RPMI8226 (cell line): ENCODE measurements around the gene TMEM131.
"Not testable (repeated sequence)": the region's sequence is repeated elsewhere in the genome, so short reads cannot be mapped to it uniquely, and the experiment has no call there.

Experiments
- DNase-seq: peaks from one replicate; pipeline ENCODE4 v3.0.0-alpha.2; 2015

TMEM131 gene

DNA sequence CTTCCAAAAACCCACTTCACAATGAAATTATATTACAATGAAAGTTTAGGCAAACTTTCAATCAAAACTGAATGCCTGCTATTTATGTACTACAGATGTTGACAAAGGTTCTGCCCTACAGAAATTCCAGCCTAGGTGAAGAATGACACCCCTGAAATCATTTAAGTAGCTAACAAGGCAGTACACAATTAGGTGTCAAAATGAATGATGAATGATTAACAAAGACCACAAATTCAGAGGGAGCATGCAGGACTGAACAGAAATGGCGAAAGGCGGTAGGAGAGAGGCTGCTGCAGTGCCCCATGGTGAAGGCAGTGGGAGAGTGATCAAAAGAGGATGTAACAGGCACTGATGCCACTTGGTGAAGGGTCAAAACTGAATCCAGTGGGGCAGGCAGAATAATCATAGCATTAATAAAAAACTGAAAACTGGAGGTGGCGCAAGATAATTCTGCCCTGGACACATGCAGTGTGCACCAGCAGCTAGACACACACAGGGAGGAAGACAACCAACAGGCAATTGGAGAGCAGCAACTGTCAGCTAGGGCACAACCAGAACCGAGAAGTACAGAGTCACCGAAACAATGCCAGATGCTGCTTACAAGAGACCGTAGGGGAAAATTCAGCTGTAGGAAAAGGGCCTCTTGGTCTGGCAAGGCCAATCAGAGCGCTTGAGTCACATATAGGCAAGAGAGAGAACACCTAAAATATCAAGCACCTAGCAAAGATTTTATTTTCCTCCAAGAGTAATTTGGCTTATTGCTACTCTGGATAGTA is 4.5 kb downstream of the TMEM131 start:
- no peak for DNase-seq

DNA sequence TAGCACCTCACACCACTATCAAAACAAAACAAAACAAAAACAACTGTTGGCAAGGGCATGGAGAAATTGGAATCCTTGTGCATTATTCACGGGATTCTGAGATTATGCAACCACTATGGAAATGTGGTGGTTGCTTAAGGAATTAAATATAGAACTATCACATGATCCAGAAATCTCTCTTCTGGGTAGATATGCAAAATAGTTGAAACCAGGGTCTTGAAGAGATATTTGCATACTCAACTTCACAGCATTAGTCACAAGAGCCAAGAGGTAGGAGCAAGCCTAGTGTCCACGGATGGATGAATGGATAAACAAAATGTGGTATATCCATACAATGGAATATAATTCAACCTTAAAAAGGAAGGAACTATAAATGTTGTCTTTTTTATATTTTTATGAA is 7.0 kb downstream of the TMEM131 start:
- DNase-seq: no peak

DNA sequence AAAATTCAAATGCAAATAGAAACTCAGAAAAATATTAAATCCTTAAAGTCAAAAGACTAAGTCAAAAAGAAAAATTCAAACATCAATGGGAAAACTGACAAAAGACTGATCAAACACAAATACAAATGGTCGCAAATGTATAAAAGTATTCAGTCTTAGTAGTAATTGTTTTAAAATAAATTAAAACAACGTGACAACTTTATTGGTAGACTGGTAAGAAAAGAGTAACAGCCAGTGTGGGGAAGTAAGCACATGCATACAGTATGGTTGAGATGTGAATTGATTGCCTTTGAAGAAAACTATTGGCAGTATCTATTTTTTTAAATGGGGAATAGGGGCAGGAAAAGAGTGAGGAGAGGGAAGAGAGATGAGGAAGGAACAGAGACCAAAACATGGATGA is 9.8 kb downstream of the TMEM131 start:
- DNase-seq: no peak

- DNase-seq: no peak
Measured at GRCh38 chr2:97983698-97984097, 12.1 kb downstream of the TMEM131 start.

DNA sequence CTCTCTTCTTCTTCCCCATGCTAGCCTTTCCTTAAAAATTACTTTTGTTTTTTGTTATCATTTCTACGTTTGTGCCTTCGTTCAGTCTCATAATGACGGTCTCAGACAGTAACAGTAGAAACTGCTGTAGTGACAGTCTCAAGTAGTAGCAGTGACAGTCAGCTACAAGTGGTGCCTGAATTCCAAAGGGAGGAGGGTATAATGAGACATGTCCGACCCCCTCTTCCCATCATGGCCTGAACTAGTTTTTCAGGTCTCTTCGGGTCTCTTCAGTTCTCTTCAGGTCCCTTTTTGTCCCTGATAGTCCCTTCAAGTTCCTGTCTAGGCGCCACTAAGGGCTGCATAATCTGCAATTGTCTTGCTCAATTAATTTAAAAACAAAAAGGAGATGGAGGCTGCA is 12.6 kb downstream of the TMEM131 start:
- DNase-seq: no peak

DNA sequence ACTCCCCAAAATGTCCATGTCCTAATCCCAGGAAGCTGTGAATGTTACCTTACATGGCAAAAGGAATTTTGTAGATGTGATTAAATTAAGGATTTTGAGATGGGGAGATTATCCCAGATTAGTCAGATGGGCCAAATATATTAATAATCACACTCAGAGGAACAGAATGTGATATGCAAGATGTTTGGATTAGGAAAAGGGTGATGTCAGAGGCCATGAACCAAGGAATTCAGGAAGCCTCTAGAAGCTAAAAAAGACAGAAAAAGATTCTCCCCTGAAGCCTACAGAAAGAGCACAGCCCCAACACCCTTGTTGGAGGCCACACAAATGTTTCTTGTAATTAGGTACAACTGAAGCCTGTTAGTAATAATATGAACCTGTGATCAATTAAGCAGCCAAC is 13.1 kb downstream of the TMEM131 start:
- DNase-seq: no peak

- no peak for DNase-seq
Measured at GRCh38 chr2:97981961-97982360, 13.8 kb downstream of the TMEM131 start.

DNA sequence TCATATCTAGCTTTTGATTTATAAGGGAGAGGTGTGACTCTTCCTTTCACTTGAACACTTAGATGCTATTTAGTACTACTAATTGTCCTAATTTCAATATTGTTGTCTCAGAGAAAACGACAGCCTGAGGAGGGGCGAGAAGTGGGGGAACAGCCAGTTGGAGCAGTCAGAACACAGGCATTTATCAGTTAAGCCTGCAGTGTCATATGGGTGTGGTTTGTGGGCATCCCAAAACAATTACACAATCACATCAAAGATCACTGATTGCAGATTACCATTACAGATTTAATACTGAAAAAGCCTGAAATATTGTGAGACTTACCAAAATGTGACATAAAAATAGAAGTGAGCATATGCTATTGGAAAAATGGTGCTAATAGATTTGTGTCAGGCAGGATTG is 15.8 kb downstream of the TMEM131 start:
- no peak for DNase-seq

DNA sequence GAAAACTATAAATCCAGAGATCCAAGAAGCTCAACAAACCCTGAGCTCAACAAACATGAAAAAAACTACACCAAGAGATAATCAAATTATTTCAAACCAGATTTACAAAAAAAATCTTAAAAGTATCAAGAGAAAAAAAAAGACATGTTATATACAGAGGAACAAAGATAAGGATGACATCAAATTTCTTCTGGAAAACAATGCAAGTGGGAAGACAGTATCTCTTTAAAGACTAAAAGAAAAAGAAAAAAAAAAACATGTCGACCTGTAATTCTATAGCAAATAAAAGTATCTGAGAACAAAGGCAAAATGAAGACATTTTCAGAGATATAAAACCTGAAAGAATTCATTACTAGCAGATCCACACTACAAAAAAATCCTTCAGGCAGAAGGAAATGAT is 21.3 kb downstream of the TMEM131 start:
- no peak for DNase-seq

DNA sequence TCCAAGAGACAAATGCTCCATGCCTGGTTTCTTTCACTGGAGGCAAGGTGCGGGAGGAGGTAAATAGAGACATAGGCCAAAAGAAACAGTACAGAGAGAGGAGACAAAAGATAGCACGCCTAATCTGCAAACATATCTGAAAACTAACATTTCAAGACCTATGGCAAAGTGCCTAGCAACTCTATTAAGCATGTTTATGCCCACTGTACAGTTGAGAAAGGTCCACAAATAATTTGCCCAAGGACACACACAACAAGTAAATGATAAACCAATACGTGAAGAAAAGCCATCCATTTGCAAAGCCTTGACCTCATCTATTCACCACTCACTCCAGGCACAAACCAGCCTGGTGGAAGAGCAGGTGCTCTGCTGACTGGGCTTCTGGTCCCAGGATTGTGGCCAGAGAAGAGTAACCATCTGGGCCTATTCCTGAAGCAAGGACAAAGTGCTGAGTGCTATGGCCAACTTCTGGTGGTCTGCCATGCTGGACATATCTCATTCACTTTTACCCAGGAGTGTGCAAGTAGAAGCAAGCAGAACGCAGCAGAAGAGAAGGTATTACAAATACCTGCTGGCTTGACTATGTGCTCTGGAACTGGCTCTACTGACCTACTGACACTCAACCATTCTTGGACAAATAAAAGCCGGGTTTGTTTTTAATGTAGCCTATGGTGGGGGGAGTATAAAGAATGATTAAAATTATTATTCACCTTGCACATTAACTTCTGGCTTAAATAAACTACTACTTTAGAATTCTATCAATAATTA is 25.3 kb downstream of the TMEM131 start:
- DNase-seq: no peak

DNA sequence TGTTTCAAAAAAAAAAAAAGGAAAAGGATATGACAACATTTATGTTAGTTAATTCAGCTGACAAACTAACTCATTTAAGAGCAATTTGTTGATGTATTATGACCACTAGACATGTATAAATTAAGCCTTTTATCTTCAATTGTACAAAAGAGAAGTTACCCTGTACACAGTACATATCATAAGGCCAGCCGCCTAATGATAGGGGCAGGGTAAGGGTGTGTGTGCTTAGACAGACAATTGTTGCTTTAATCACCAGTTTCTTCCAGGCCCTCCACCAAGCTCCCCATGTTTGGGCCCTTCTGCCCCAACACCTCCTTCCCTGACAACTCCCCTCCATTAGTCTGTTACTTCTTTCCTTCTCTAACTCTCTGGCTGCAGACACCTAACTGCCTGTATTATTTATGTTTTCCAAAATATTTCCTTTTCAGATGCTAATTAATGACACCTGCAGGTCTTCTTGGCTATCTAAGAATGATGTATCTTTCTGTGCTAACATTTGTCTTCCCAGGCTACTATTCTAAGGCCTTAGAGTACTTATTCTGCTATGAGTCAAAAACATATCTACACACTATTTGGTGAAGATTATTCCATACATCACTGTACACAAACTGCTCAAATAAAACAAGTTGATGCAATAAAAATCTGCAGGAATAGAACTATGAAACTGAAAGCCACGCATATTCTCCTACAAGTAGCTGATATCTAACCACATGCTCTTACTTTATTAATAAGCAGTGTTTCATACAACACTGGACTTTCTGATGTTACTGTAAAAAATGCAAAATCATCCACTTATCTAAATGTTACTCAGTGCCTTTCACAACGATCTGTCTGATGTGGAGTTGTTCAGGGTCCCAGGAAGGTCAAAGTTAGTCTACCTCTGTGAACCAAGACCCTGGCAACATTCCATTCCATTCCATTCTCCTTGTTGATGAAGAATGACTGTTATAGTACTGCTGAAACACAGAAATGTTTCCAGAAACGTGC is 26.4 kb downstream of the TMEM131 start:
- DNase-seq: no peak

DNA sequence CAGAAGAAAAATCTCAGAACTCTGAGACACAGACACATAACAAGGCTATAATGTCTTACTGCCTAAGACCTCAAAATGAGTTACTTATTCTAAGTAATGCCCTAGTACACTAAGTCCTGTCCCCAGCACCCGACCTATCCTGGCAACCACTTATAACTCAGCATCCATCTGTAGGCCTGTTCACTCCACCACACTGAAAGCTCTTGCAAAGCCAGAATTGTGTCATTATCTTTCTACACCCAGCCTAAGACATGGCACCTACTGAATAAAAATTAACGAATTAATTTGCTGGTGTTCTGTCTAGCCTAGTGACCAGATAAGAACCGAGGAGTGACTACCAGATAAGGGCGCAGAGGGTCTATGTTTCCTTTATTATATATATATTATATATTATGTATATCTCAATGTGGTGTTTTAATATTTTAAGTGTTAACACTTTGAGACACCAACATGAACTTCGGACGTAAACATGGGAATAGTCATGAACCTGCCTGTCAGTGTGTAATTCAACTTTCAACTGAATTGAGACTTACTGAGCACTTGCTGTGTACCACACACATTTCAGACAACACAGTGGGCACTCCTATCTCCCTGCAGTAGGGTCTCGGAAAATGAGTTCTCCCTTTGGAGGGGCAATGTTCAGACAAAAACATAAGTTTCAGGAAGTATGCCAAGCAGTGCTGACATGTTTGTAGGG is 27.7 kb downstream of the TMEM131 start:
- DNase-seq: no peak

- no peak for DNase-seq
Measured at GRCh38 chr2:97967216-97967592, 28.5 kb downstream of the TMEM131 start.

DNA sequence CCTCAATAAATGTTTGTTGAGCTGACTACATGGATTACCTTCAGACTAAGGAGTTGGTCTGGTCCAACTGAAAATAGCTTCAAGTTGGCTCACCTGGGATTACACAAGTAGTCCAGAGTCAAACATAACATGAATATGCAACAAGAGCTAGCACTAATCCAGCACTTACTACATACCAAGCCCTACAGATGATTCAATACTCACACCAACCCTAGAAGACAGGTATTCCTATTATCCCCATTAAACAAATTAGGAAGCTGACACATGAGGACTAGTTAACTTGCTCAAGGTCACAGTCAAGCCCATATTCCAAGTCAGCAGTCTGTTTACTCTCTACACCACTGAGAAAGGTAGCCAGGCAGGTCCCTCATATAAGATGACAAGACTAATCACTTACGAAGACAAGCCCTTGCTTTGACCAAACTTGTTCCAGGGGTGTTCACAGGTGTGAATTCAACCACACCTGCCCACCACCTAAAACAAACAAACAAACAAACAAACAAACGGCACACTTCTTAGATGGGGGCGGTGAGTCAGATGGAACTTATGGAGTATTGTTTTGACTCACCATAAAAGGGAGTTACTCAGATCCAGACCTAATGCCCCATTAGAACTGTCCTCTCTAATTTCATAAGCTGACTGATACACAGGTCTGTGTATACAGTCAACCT is 29.1 kb downstream of the TMEM131 start:
- DNase-seq: no peak

DNA sequence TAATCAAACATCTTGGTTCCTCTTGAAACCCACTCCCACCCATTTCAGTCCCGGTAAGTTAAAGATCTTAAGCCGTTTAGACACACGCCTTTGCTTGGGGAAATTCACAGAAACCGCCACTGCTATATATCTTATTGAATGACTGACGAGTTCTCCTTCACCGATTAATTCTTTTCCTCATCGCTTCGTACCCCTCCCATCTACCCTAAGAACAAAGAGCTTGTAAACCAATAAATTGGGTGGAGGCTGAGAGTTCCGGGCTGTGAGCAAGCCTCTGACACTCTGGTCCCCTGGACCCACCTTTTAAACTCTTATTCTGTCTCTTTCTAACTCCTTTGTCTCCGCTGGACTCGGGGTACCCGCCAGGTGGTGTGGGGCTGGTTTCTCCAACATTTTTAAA is 30.6 kb downstream of the TMEM131 start:
- DNase-seq: no peak

DNA sequence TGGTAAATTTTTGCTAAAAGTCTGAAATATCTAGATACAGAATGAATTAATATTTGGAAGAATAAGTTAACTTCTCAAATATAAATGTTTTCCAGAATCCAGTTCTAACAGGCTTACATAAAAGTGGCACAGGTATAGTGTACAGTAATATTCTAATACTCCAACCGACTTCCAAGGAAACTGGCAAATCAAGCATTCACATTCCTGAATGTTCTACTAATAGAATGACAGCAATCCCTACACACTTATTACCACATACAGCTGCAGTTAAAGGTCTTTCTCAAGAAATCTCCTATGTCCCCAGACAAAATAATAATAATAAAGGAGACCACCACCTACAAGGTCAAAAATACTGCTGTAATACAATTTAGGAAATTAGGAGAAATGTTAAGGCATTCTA is 31.9 kb downstream of the TMEM131 start:
- no peak for DNase-seq

- no peak for DNase-seq
Measured at GRCh38 chr2:97963079-97963406, 32.7 kb downstream of the TMEM131 start.

GRCh38 chr2:97961534-97961933 is 34.2 kb downstream of the TMEM131 start:
- DNase-seq: no peak

- no peak for DNase-seq
Measured at GRCh38 chr2:97958184-97958583, 37.6 kb downstream of the TMEM131 start.

DNA sequence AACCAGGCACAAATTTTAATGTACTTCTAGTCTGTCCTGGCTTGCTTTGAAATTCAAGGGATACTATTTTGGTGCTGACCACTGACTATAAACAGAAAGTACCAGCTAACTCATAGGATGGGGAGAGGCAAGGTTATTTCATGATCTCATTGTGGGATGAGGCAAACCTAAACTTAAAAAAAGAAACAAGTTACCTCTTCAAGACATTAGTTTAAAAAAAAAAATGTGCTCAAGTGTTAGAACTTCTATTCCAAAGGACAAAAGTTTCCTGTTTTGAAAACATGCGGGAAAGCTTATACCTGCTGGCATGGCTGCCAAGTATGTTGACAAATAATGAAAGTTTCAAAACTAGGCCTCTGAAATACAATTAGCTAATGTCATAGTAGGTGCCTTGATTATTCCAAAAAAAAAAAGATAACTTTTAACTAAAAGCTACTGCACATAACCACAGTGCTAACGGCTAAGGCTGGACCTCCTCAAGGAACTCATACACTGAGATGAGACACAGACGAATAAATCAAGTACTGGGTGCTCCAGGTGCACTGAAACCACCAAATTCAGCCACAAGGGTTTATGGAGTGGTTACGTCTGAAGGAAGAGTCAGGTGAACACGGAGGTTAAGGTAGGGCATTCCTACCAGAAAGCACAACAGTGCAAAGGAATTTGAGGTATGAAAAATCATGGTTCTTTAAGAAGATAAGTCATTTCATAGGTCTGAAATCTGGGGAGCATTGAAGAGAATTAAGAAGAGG is 38.1 kb downstream of the TMEM131 start:
- peak; percentile 11 for DNase-seq

DNA sequence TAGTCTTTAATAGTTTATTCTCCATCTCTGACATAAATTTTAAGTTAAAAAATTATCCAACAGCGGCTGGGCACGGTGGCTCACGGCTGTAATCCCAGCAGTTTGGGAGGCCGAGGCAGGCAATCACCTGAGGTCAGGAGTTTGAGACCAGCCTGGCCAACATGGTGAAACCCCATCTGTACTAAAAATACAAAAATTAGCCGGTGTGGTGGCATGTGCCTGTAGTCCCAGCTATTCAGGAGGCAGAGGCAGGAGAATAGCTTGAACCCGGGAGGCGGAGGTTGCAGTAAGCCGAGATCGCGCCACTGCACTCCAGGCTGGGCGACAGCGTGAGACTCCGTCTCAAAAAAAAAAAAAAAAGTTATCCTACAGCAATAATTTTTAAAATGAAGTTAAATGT is 39.0 kb downstream of the TMEM131 start:
- not testable (repeated sequence) for DNase-seq

GRCh38 chr2:97953853-97954252 is 41.9 kb downstream of the TMEM131 start:
- DNase-seq: no peak
